ENCODE measurements around the gene BACH1. TPM values are rescaled to one million over a fixed set of nuclear protein-coding genes. Genes with fewer than 3 reads are reported as not detected.

BACH1 gene
- total and polyA plus RNA-seq, 4 donors, result 9.2 to 106 (median 54.2) TPM

GRCh38 chr21:29290240-29290639 is 8.5 kb upstream of the BACH1 start:
- DNase-seq (no peak), ATAC-seq (ENCODE audit: insufficient read depth, low FRiP score) (no peak)
- Histone ChIP-seq H3K9ac (ENCODE audit: insufficient read depth in 1 of 2, low read length in 2 of 2) (no peak overlapping the region), H3K4me3 (no peak overlapping the region), H3K4me1 (ENCODE audit: control insufficient read depth in 5 of 5, insufficient read depth in 5 of 5, low read length in 5 of 5) (peaks cover 0 to 11% (median 2%) of the 10 kb centered on the region in 5 donors), H3K36me3 (ENCODE audit: control insufficient read depth in 4 of 4, insufficient read depth in 4 of 4, low read length in 4 of 4) (no peaks in the 10 kb centered on the region), H3K27ac (ENCODE audit: low read depth in 1 of 2, low read length in 1 of 2) (no peak overlapping the region), H3K27me3 (ENCODE audit: control insufficient read depth in 3 of 3, insufficient read depth in 3 of 3, low read length in 2 of 3) (no peaks in the 10 kb centered on the region), H3K9me3 (ENCODE audit: control insufficient read depth in 4 of 4, insufficient read depth in 3 of 4, low read length in 3 of 4) (no peaks in the 10 kb centered on the region)
- WGBS, 2 donors, result 84 to 97% methylated on average over 1 of the region's 1 CpG
- TF ChIP-seq CTCF (IDR thresholded peaks at IDR 0.05; ENCODE audit: control extremely low read depth, extremely low read depth), result no peak

GRCh38 chr21:29293495-29293894 is 5.2 kb upstream of the BACH1 start:
- Histone ChIP-seq H3K9me3 (ENCODE audit: control insufficient read depth in 4 of 4, insufficient read depth in 3 of 4, low read length in 3 of 4) (no peaks in the 10 kb centered on the region), H3K36me3 (ENCODE audit: control insufficient read depth in 4 of 4, insufficient read depth in 4 of 4, low read length in 4 of 4) (no peaks in the 10 kb centered on the region), H3K9ac (ENCODE audit: insufficient read depth in 1 of 2, low read length in 2 of 2) (no peak overlapping the region), H3K27ac (ENCODE audit: low read depth in 1 of 2, low read length in 1 of 2) (no peak overlapping the region), H3K4me3 (no peak overlapping the region), H3K4me1 (ENCODE audit: control insufficient read depth in 5 of 5, insufficient read depth in 5 of 5, low read length in 5 of 5) (peaks cover 0 to 2% (median 0%) of the 10 kb centered on the region in 5 donors), H3K27me3 (ENCODE audit: control insufficient read depth in 3 of 3, insufficient read depth in 3 of 3, low read length in 2 of 3) (no peaks in the 10 kb centered on the region)
- ATAC-seq (ENCODE audit: insufficient read depth, low FRiP score), result no peak
- no peak for DNase-seq
- WGBS, 2 donors, result 91 to 100% methylated on average over 2 of the region's 2 CpGs
- no peak for TF ChIP-seq CTCF (IDR thresholded peaks at IDR 0.05; ENCODE audit: control extremely low read depth, extremely low read depth)

- no peak for TF ChIP-seq CTCF (IDR thresholded peaks at IDR 0.05; ENCODE audit: control extremely low read depth, extremely low read depth)
- 90 to 92% methylated on average over 9 of the region's 9 CpGs for WGBS, 2 donors
- no peak for DNase-seq
- Histone ChIP-seq H3K4me3 (no peak overlapping the region), H3K36me3 (ENCODE audit: control insufficient read depth in 4 of 4, insufficient read depth in 4 of 4, low read length in 4 of 4) (no peaks in the 10 kb centered on the region), H3K4me1 (ENCODE audit: control insufficient read depth in 5 of 5, insufficient read depth in 5 of 5, low read length in 5 of 5) (peaks cover 0 to 5% (median 2%) of the 10 kb centered on the region in 5 donors), H3K9me3 (ENCODE audit: control insufficient read depth in 4 of 4, insufficient read depth in 3 of 4, low read length in 3 of 4) (no peaks in the 10 kb centered on the region), H3K9ac (ENCODE audit: insufficient read depth in 1 of 2, low read length in 2 of 2) (no peak overlapping the region), H3K27ac (ENCODE audit: low read depth in 1 of 2, low read length in 1 of 2) (no peak overlapping the region), H3K27me3 (ENCODE audit: control insufficient read depth in 3 of 3, insufficient read depth in 3 of 3, low read length in 2 of 3) (no peaks in the 10 kb centered on the region)
- ATAC-seq (ENCODE audit: insufficient read depth, low FRiP score), result no peak
These were observed 3.6 kb upstream of the BACH1 start for GRCh38 chr21:29295066-29295650.

- no peak overlapping the region for H3K27ac ChIP-seq (ENCODE audit: low read depth in 1 of 2, low read length in 1 of 2)
- 92 to 93% methylated on average over 3 of the region's 3 CpGs for WGBS, 2 donors
- no peaks in the 10 kb centered on the region for H3K27me3 ChIP-seq (ENCODE audit: control insufficient read depth in 3 of 3, insufficient read depth in 3 of 3, low read length in 2 of 3)
- no peaks in the 10 kb centered on the region for H3K9me3 ChIP-seq (ENCODE audit: control insufficient read depth in 4 of 4, insufficient read depth in 3 of 4, low read length in 3 of 4)
- no peaks in the 10 kb centered on the region for H3K36me3 ChIP-seq (ENCODE audit: control insufficient read depth in 4 of 4, insufficient read depth in 4 of 4, low read length in 4 of 4)
- no peak overlapping the region for H3K9ac ChIP-seq (ENCODE audit: insufficient read depth in 1 of 2, low read length in 2 of 2)
- no peak for ATAC-seq (ENCODE audit: insufficient read depth, low FRiP score)
- no peak for TF ChIP-seq CTCF (IDR thresholded peaks at IDR 0.05; ENCODE audit: control extremely low read depth, extremely low read depth)
- DNase-seq, result no peak
- no peak overlapping the region for H3K4me3 ChIP-seq
- H3K4me1 ChIP-seq (ENCODE audit: control insufficient read depth in 5 of 5, insufficient read depth in 5 of 5, low read length in 5 of 5), result peaks cover 3 to 17% (median 10%) of the 10 kb centered on the region in 5 donors
These were observed 2.3 kb upstream of the BACH1 start for GRCh38 chr21:29296446-29296845.
